Umbilical cord (tissue), 2 donors: ENCODE data around the gene TIMM10. TPM values are rescaled to one million over a fixed set of nuclear protein-coding genes. Genes with fewer than 3 reads are reported as not detected.

Experiments used
- DNase-seq: peaks from one replicate; pipeline ENCODE4 v3.0.0-alpha.2; 2015; ENCODE audit warnings: low spot score
- total RNA-seq: library from RNA; depleted of rRNA; stranded (reverse); fragments of >200 nt; gene quantifications from one replicate; pipeline ENCODE4 v1.2.3, GENCODE V29; 2014; ENCODE audit warnings: low replicate concordance; ENCODE audit not compliant: insufficient read depth

The TIMM10 gene
- total RNA-seq, 1 donor from 2014 or later, result 7.0 TPM

DNA sequence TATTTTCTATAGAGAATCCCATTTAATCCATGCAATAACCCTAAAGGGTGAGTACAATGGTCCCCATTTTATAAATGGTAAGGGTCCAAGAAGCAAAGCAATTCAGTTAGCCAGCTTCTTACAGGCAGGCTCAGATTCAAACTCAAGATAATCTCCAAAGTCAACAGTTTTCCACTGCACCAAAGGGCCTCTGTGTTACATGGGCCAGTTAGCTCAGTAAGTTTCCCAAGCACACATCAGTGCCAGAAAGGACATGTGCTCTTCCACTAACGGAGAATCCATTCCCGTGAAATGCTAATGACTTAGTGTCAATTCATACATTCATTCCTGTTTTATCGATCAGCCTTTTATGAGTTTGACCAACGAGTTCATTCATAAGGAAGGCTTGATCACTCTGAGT lies 26.0 kb downstream of the TIMM10 start:
- DNase-seq, result no peak

- DNase-seq, result no peak
These were observed 27.7 kb downstream of the TIMM10 start for GRCh38 chr11:57502870-57503269.

- no peak for DNase-seq
These were observed 28.2 kb downstream of the TIMM10 start for GRCh38 chr11:57502376-57502775.

DNA sequence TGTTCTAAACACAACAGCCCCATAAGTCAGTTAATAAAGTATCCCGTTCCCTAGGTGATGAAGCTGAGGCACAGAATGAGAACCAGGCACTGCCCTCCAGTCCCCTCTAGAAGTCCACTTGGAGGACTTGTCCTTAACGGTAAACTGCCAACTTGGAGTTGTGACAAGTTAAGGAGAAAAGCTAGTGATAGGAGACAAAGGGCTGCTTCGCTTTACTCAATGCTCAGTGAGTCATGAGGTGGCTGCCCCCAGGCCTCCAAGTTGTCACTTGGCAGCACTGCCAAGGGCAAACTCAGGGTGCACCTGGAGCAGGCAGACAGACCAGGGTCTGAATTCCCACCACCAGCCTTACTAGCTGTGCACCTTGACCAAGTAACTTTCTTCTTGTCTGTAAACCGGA lies 28.6 kb downstream of the TIMM10 start:
- no peak for DNase-seq

- no peak for DNase-seq
These were observed 29.6 kb downstream of the TIMM10 start for GRCh38 chr11:57500926-57501325.

- no peak for DNase-seq
These were observed 30.0 kb downstream of the TIMM10 start for GRCh38 chr11:57500515-57500914.

DNA sequence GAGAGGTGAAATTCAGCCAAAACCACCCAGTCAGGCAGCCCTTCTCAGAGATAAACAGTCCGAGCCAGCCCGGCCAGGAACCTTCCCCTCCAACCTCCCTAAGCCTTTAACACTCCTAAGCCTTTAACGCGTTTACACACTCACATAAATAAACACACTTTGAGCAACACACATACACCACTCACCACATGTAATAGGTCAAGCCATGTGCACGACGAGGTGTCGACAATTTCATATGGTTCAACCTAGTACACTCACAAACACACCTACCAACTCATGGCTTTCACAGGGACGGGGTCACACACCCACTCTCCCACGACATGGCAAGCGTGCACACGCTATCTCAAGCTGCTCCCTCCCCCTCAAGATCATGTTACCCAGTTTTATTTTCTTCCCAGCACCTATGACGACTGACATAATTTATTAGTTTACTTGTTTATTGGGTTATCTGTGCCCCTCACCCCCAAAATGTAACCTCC lies 30.5 kb downstream of the TIMM10 start:
- no peak for DNase-seq

GRCh38 chr11:57499413-57499982 lies 31.1 kb downstream of the TIMM10 start:
- peak; percentile 96 for DNase-seq

DNA sequence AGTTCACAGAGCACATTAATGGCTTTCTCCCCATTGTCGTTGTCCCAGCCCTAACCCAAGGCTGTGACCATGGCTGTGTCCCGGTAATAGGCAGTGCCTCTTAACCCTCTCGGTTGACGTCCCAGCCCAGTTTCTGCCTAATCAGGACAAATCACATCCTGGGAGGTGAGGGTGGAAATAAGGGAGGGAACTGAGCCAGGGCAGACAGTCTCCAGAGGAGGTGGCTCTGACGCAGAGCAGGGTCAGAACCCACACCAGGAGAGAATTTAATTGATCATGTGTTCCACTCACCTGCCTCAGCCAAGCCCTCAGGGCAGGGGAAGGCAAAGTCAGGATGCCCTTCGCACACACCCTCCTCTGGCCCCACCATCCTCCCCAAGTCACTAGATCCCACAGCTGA lies 32.0 kb downstream of the TIMM10 start:
- no peak for DNase-seq

DNA sequence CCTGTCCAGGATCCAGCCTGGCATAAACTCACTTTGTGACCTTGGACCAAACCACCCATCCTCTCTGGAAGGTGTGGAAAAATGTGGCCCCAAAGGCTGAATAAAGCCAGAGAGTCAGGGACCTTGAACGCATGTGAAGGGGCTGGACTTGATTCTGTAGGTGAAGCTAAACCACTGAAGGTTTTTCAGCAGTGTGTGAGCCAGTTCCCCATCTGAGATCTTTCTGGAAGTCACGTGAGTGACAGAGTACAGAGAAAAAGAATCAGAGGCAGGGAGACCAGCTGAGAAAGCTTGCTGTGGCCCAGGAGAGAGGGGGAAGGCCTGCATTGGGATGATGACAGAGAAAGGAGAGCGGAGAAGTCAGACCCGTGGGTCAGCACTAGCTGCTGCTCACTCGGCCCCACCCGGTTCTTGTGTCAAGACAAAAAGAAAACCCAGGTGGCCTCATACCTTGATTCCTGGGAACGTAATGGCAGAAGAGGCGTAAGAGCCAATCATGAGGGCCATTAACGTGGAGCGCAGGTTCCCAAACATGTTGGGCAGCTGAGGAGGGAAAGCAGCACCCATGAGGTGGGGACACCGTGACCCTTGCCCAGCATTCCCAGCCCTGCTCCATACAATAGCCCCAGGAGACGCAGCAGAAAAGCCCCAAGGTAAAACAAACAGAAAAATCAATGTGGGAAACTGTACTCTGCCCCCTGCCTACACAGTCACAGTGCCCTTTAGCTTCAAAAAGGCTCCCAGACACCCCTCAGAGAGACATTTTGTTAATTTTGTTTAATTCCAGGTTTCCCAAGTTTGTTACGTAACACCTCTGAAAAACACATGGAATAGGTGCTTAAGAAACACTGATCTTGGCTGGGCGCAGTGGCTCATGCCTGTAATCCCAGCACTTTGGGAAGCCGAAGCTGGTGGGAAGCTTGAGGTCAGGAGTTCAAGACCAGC lies 33.0 kb downstream of the TIMM10 start:
- no peak for DNase-seq

DNA sequence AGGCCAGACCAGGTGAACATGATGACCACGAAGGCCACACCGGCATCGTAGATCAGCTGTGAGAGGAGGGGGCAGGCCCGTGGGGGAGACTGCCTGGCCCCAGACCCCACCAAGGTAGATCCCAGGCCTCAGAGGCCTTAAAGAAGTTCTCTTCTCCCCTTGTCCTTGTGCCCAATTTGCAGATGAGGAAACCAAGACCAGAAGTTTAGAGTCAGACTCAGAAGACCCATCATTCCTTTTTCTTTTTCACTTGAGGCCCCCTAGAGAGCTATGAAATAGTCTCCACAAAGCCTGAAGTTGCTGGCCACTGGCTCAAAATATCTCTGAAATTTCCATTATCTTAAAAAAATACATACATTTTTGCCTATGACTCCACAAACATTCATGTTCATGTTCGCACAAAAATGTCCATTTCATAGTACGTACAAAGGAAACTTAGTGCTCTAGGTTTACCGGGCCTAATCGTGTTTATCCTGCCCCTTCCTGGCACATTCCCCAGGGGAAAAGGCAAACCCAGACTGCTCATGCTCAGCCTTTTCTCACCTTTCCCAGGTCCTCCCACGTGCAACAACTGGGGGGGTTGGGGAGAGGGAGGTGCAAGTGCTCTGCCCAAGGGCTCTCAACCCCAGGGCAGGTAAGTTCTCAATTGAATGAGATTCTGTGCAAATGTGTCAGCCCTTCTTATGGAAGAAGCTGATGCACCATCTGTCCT lies 34.3 kb downstream of the TIMM10 start:
- DNase-seq, result no peak

DNA sequence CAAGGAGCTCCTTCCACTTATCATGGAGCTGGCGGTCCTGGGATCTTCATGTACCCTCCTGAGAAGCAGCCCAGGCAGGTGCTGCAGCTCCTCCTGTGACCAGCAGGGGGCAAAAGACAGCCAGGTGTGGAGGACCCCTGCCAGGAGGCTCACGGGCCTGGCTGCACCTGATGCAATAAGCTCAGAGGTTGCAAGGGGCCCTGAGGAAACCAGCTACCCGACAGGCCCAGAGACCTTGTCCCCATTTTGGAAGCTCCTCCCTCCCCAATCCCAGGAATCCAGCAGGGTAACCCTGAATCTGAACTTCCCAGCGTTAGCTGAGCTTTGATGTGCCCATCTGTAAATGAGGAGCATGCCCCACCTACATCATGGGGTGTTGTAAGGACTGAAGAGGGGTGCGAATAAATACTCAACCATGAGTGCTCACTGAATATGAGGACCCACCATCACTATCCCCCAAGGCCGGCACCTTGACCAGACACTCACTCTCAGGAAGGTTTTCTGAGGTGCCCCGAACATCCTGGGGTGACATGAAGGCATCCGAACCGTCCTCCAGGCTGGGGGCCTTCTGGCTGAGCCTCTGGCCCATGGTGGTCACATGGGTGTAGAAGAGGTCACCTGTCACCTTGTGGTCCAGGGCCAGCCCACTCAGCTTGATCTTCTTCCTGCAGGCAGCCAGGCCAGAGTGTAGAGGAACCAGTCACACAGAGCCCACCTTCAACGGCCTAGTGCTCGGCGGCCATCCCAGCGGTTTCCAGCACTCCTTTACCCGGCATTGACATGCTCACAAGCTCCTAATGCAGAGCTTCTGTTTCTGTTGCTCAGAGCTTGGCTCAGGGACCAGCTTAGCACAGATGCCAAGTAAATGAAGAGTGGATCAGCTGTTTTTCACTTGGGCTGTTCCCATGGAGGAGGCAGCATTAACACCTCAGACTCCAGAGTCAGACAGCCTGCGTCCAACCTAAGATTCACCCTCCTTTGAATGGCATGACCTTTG lies 36.7 kb downstream of the TIMM10 start:
- no peak for DNase-seq

GRCh38 chr11:57491371-57492061 lies 39.0 kb downstream of the TIMM10 start:
- no peak for DNase-seq

GRCh38 chr11:57490456-57491248 lies 39.9 kb downstream of the TIMM10 start:
- DNase-seq, result no peak

GRCh38 chr11:57487920-57488659 lies 42.5 kb downstream of the TIMM10 start:
- no peak for DNase-seq

DNA sequence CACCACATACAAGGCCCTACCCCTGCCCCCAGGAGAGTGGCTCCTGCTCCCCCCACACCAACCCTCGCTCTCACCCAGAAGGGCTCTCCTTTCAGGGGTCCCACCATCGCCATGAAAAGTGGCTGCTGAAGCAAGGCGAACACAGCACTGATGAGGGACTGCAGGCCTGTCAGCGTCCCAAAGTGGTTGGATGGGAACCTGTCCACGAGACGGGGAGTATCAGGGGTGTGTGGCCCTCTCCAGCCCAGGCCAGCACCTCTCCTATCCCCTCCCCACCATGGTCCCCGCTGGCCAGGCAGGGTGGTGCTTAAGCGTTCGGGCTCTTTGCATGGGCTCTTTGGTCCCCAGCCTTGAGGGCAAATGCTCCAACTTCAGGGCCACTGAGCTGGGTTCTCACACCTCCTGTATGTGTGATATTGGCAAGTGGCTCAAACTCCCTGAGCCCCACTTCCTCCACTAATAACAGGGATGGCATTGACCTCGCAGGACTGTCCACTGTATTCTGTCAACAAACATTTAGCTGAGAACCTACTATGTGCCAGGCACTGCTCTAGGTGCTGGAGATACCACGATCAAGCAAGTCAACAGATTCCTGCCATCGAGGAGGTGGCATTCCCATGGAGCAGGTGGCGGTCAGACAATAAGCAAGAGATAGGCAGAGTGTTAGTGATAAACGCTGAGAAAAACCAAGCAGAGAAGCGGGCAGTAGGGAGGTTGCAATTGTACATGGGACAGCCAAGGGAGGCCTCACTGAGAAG lies 43.4 kb downstream of the TIMM10 start:
- DNase-seq, result no peak

DNA sequence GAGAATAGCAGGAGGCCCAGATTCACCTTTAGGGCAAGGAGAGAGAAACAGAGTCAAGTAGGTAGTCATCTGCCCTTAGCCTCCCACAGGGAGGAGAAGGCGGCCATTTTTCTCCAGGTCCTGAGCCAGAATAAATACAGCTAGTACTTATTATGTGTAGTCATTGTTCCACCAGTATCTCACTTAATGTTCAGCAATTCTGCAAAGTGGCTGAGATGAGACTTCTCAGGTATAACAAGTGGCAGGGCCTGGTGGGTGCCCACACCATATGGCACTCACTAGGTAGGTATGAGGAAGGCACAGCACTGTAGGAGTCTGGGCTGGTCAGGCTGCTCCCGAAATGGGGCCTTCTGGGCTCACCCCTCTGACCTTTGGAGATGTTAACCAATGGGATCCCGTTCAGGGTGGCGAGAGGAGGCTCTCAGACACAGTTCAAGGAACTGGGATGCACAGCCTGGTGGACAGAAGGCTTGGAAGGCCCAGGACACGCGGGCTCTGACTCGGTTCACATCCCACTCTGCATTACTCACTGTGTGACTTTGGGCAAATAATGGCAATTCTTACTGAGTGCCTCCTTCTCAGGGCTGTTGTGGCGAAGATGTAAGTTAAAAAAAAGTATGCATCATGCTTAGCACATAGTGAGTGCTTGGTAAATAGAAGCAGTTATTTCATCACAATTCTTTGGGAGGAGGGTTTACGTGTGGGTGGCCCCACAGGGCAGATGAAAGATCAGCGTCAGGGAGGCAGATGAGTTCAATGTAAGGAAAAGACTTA lies 45.1 kb downstream of the TIMM10 start:
- DNase-seq, result no peak
